Measurements from ENCODE around the gene ITGB7.
A peak's percentile ranks its signal among the peaks of the same experiment; 100 is the strongest.

Gene ITGB7

GRCh38 chr12:53200107-53200457 lies 7.0 kb downstream of the ITGB7 start:
- H3K27ac Mint-ChIP-seq = peak overlapping the region; percentile 79
- peaks cover 58% of the 10 kb centered on the region for H3K36me3 Mint-ChIP-seq (ENCODE audit: low read depth)
- H3K27me3 Mint-ChIP-seq (ENCODE audit: low read depth) = no peaks in the 10 kb centered on the region
- H3K9me3 Mint-ChIP-seq = no peaks in the 10 kb centered on the region
- H3K4me1 Mint-ChIP-seq (ENCODE audit: low read depth) = peaks cover 56% of the 10 kb centered on the region
- H3K4me3 Mint-ChIP-seq = peak overlapping the region; percentile 67

DNA sequence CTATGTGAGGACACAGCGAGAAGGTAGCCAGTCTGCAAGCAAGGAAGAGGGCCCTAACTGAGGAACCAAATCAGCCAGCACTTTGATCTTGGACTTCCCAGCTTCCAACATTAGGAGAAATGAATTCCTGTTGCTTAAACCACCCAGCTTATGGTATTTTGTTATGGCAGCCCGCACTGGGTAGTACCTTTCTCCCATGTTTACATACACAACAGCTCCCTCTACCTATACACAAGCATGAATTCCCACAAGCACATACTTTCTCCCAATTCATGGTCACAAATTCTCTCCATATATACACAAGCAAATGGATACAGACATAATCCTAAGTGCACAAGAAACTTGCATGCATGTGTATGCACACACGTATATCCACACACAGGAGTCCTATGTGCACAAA lies 7.4 kb downstream of the ITGB7 start:
- no peaks in the 10 kb centered on the region for H3K9me3 Mint-ChIP-seq
- H3K36me3 Mint-ChIP-seq (ENCODE audit: low read depth) = peaks cover 62% of the 10 kb centered on the region
- no peaks in the 10 kb centered on the region for H3K27me3 Mint-ChIP-seq (ENCODE audit: low read depth)
- H3K4me1 Mint-ChIP-seq (ENCODE audit: low read depth) = peaks cover 55% of the 10 kb centered on the region
- peak overlapping the region; percentile 41 for H3K27ac Mint-ChIP-seq
- peak overlapping the region; percentile 67 for H3K4me3 Mint-ChIP-seq

DNA sequence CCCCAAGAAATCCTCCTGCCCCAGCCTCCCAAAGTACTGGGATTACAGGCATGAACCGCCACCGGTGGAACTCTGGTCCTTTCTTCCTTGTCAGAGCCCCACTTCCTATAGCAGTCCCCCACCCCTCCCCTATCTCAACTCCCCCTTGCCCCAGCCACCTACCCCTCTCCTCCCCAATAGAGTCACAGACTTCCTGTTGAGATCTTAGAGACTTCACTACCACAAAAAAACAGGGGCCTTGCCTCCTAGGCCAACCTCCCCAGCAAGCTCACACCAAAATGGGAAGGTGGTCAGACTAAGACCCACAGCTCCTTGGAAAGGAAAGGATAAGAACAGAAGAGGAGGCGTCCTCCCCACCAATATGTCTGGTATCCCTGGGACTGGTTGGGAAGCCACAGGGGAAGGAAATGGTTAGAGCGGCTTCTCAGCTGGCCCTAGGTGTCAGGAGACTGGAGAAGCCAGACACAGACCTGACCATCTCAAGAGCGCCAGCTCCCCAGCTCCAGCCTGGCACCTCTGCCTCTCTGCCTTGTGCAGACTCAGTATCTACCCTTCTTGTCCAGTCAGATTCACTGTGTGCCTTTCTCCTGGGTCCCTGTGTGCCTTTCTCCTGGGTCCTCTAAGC lies 8.5 kb downstream of the ITGB7 start:
- Mint-ChIP-seq H3K27ac (peak overlapping the region; percentile 71), H3K36me3 (ENCODE audit: low read depth) (peaks cover 65% of the 10 kb centered on the region), H3K4me1 (ENCODE audit: low read depth) (peaks cover 50% of the 10 kb centered on the region), H3K27me3 (ENCODE audit: low read depth) (no peaks in the 10 kb centered on the region), H3K4me3 (peak overlapping the region; percentile 70), H3K9me3 (no peaks in the 10 kb centered on the region)

DNA sequence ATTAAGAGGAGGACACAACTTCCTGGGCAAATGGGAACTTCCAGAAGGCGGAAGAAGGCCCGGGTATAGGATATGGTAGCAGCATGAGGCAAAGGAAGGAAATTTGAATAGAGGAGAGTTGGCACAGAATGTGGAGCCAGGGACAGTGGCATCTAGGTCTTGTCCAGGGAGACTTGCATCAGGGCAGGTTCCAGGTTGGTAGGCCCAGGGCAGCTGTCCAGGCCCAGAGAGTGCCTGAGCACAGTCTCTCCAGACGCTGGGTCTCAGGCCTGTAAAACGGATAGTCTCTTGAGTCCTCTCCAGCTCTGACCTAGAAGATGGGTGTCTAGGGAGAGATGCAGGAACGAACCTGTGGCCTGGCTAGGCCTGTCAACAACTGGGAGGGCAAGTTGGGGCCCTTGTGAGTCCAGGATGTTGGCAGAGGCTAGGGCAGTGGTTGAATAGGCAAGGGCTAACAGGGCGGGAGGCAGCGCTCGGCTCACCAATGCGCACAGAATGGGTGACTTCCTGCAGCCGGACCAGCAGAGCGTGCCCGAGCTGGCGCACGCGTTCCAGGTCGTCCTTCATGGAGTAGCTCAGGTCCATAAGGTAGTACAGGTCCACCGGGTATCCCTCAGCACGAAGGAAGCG lies 9.9 kb downstream of the ITGB7 start:
- H3K27me3 Mint-ChIP-seq (ENCODE audit: low read depth) = no peaks in the 10 kb centered on the region
- H3K36me3 Mint-ChIP-seq (ENCODE audit: low read depth) = peaks cover 74% of the 10 kb centered on the region
- peak overlapping the region; percentile 62 for H3K27ac Mint-ChIP-seq
- H3K9me3 Mint-ChIP-seq = no peaks in the 10 kb centered on the region
- peak overlapping the region; percentile 55 for H3K4me3 Mint-ChIP-seq
- peaks cover 50% of the 10 kb centered on the region for H3K4me1 Mint-ChIP-seq (ENCODE audit: low read depth)

DNA sequence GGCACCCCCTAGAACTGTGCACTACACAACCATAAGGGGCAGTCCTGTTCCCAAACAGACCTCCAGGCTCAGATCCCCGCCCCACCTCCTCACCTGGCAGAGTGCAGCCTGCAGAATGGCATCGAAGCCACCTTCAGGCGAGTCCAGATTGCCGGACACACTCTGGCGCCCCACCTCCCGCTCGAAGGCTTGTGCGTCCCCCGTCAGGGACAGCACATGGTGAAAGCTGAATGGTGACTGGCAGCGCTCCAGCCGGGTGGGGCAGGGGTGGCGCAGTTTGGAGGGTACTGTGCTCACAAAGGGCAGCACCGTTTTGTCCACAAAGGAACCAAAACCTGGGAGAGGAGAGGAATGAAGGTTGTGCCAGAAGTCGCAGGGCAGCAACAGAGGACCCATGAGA lies 10.6 kb downstream of the ITGB7 start:
- H3K36me3 Mint-ChIP-seq (ENCODE audit: low read depth) = peaks cover 80% of the 10 kb centered on the region
- peaks cover 51% of the 10 kb centered on the region for H3K4me1 Mint-ChIP-seq (ENCODE audit: low read depth)
- H3K27ac Mint-ChIP-seq = peak overlapping the region; percentile 62
- H3K4me3 Mint-ChIP-seq = peak overlapping the region; percentile 28
- H3K27me3 Mint-ChIP-seq (ENCODE audit: low read depth) = no peaks in the 10 kb centered on the region
- H3K9me3 Mint-ChIP-seq = no peaks in the 10 kb centered on the region

DNA sequence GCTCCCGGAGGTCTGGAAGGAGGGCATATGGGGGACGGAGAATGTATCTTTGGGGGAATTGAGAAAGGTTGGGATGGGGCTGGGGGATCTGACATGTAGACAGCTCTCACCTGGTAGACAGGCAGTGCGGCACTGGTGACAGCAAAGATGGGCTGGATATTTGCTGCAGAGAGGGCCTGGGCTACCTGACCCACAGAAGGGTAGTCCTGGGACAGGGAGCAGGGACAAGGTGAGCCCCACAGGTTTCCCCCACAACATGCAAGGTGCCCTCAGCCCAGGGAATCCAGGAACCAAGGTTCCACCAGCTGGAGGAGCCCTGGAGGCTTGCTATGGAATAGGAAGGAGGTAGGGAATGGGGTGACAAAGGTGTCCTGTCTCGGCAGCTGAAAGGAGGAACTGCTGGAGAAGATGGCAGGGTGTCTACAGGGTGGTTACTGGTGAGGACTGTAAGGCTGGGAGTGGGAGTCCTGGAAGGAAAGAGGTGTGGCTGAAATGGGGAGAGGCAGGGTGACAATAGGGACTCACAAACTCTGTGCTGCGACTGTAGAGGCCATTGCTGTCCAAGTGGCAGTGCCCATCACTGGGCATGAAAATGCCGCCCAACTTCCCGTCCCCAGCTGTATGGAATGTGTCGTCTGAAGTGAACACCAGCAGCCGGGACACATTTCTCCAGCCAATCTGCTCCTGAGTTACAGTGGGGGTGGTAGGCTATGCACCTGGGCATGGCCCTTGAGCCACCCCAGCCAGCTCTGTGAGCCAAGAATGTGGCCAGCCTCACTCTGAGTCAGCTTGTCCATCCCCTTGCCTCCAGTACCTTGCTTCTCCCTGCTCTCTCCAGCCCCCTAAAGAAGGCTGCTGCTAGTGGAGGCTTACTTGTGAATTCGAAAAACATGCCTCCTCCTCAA lies 11.3 kb downstream of the ITGB7 start:
- Mint-ChIP-seq H3K9me3 (no peaks in the 10 kb centered on the region), H3K27ac (peak overlapping the region; percentile 72), H3K27me3 (ENCODE audit: low read depth) (no peaks in the 10 kb centered on the region), H3K36me3 (ENCODE audit: low read depth) (peaks cover 82% of the 10 kb centered on the region), H3K4me3 (no peak overlapping the region), H3K4me1 (ENCODE audit: low read depth) (peaks cover 48% of the 10 kb centered on the region)

DNA sequence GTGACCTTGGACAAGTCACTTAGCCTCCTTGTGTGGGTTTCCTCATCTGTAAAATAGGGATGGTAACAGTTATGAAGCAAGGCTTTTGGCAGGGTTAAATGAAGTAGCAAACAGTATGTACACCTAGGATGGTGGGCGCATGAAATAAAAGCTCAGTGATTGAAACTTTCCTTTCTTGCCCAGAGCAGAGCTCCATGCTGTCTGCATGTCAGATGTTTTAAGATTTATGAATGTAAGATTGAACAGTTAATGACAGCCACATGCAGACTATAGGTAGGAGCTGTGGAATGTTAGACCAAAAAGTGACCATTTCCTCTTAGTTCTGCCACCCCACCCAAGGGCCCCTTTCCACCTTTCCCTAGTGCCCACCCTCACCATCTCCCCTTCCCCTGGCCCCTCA lies 12.1 kb downstream of the ITGB7 start:
- Mint-ChIP-seq H3K4me1 (ENCODE audit: low read depth) (peaks cover 41% of the 10 kb centered on the region), H3K4me3 (no peak overlapping the region), H3K36me3 (ENCODE audit: low read depth) (peaks cover 77% of the 10 kb centered on the region), H3K9me3 (no peaks in the 10 kb centered on the region), H3K27me3 (ENCODE audit: low read depth) (no peaks in the 10 kb centered on the region), H3K27ac (no peak overlapping the region)

DNA sequence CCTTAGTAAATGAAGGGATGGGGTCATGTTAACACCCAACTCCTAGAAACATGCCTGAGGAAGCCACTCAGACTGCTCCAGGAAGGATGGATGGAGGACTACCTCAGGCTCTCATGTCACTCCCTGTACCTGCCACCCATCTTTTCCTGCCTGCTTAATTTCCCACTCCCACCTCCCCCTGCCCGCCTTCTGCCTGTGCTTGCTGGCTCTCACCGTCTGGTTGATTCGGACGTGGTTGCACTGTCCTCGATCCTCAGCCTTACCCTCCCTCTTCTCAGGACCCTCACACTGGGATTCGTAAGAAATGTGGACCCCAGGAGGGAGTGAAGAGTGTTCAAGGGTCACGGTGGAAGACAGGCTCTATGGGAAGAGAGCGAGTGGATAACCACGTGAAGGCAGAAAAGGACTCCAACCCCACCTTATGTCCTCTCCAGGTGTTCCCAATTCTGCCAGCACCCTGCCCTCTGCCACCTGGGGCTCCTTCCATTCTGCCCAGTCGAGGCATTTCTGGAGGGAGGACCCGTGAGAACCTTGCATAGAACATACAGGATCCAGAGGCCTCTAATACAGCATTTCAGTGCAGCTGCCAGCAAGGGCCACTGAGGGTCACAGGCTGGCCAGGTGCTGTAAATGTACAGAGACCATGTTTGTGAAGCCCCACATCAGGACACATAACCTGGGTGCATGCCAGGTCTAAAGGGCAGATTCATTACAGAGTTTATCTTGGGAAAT lies 12.9 kb downstream of the ITGB7 start:
- H3K36me3 Mint-ChIP-seq (ENCODE audit: low read depth) = peaks cover 72% of the 10 kb centered on the region
- no peaks in the 10 kb centered on the region for H3K9me3 Mint-ChIP-seq
- H3K4me1 Mint-ChIP-seq (ENCODE audit: low read depth) = peaks cover 36% of the 10 kb centered on the region
- H3K27ac Mint-ChIP-seq = no peak overlapping the region
- H3K27me3 Mint-ChIP-seq (ENCODE audit: low read depth) = no peaks in the 10 kb centered on the region
- H3K4me3 Mint-ChIP-seq = no peak overlapping the region

GRCh38 chr12:53193040-53193439 lies 14.0 kb downstream of the ITGB7 start:
- H3K9me3 Mint-ChIP-seq = no peaks in the 10 kb centered on the region
- no peaks in the 10 kb centered on the region for H3K27me3 Mint-ChIP-seq (ENCODE audit: low read depth)
- peaks cover 75% of the 10 kb centered on the region for H3K36me3 Mint-ChIP-seq (ENCODE audit: low read depth)

DNA sequence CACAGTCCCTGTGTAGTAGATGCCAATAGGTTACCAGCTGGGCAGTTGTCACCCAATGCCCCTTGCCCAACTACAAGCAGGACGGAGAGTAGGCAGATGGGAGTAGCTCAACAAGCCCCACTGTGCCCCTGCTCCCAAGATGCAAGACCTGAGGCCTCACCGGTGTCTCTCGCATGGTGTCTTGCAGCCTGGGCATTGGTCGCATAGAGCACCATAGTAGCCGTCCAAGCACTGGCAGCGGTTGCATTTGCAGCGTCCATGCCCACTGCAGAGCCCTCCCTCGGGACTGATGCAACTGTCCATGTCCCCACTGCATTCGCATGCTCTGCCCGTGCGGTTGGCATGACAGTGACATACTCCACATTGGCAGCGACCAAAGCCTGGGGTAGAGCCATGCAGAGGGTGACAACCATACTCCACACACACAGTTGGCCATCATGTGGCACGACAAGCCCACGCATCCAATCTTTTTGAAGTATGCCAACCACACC lies 14.5 kb downstream of the ITGB7 start:
- Mint-ChIP-seq H3K27ac (no peak overlapping the region), H3K4me3 (no peak overlapping the region), H3K36me3 (ENCODE audit: low read depth) (peaks cover 77% of the 10 kb centered on the region), H3K27me3 (ENCODE audit: low read depth) (no peaks in the 10 kb centered on the region), H3K4me1 (ENCODE audit: low read depth) (peaks cover 22% of the 10 kb centered on the region), H3K9me3 (no peaks in the 10 kb centered on the region)

More at GRCh38 chr12:53193040-53193439, 14.0 kb downstream of the ITGB7 start:
- H3K4me3 Mint-ChIP-seq = no peak overlapping the region
- H3K4me1 Mint-ChIP-seq (ENCODE audit: low read depth) = peaks cover 26% of the 10 kb centered on the region
- peak overlapping the region; percentile 38 for H3K27ac Mint-ChIP-seq

- no peak overlapping the region for H3K27ac Mint-ChIP-seq
- peaks cover 20% of the 10 kb centered on the region for H3K4me1 Mint-ChIP-seq (ENCODE audit: low read depth)
- peaks cover 79% of the 10 kb centered on the region for H3K36me3 Mint-ChIP-seq (ENCODE audit: low read depth)
- H3K9me3 Mint-ChIP-seq = no peaks in the 10 kb centered on the region
- no peaks in the 10 kb centered on the region for H3K27me3 Mint-ChIP-seq (ENCODE audit: low read depth)
- no peak overlapping the region for H3K4me3 Mint-ChIP-seq
Measured at GRCh38 chr12:53191885-53192530, 15.0 kb downstream of the ITGB7 start.

DNA sequence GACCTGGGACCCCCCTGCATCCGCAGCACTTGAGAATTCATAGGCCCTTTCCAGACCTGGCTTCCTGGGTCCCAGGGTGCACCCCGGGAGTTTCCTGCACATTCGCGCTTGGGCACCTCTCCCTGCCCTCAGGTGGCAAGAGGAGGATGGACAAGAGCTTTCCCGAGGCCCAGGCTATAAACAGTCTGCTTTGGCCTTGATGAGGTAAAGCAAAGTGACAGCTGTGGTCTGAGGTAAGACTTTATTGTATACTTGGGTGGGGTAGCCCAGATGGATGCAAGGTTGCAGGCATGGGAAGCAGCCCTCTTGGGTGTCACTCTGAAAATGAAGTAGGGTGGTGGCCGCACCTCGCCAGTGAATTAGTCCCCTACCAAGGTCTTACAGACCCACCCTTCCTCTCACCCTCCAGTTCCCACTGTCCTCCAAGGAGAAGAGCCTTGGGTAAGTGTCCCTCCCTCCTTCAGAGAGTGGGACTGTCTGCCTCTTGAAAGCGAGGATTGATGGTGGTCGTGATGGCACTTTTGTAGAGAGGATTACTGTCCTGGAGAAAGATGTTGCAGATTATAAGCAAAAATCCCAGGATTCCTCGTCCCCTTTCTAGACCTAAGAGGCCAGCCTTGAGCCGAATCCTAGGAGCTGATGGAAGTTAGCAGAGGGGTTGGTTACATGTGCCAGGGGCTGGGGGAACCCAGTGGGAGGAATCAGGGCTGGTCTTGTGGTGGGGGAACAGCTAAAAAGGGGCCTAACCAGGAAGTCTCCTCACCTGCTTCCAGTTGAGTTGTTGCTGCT lies 15.8 kb downstream of the ITGB7 start:
- no peaks in the 10 kb centered on the region for H3K27me3 Mint-ChIP-seq (ENCODE audit: low read depth)
- peaks cover 79% of the 10 kb centered on the region for H3K36me3 Mint-ChIP-seq (ENCODE audit: low read depth)
- no peaks in the 10 kb centered on the region for H3K9me3 Mint-ChIP-seq
- no peak overlapping the region for H3K4me3 Mint-ChIP-seq
- H3K27ac Mint-ChIP-seq = no peak overlapping the region
- peaks cover 15% of the 10 kb centered on the region for H3K4me1 Mint-ChIP-seq (ENCODE audit: low read depth)

- Mint-ChIP-seq H3K4me1 (ENCODE audit: low read depth) (peaks cover 15% of the 10 kb centered on the region), H3K27me3 (ENCODE audit: low read depth) (no peaks in the 10 kb centered on the region), H3K36me3 (ENCODE audit: low read depth) (peaks cover 80% of the 10 kb centered on the region), H3K4me3 (no peak overlapping the region), H3K9me3 (no peaks in the 10 kb centered on the region), H3K27ac (no peak overlapping the region)
Measured at GRCh38 chr12:53190108-53190729, 16.8 kb downstream of the ITGB7 start.
